Fibroblast of lung (primary cell): ENCODE data around the gene TMPRSS11A.

Source experiments
- CTCF ChIP-seq, 2 donors: IDR thresholded peaks in 1 of 2; conservative IDR thresholded peaks in 1 of 2; 1 replicate in 1 of 2; 2 replicates in 1 of 2; pipeline ENCODE4 v1.5.1; 2011 to 2012; ENCODE audit warnings: low read length in 2 of 2, control low read depth in 1 of 2, inconsistent platforms in 1 of 2, low read depth in 1 of 2, mild to moderate bottlenecking in 1 of 2
- EZH2 ChIP-seq: IDR thresholded peaks from 2 replicates; pipeline ENCODE4 v1.5.1; 2012; ENCODE audit warnings: low read length, control low read depth, mild to moderate bottlenecking; ENCODE audit errors: missing control alignments

- no peak for TF ChIP-seq CTCF (conservative IDR thresholded peaks at IDR 0.05 in 1 of 2, IDR thresholded peaks at IDR 0.05 in 1 of 2; ENCODE audit: low read depth in 1 of 2, low read length in 2 of 2)
- no peak for TF ChIP-seq EZH2
These were observed 39.6 kb upstream of the TMPRSS11A start for GRCh38 chr4:68002906-68003305.
